SK-N-SH (cell line): ENCODE measurements around the gene LIPH. TPM values are rescaled to one million over a fixed set of nuclear protein-coding genes. Genes with fewer than 3 reads are reported as not detected.
A peak's percentile ranks its signal among the peaks of the same experiment; 100 is the strongest.
"Not testable (repeated sequence)": the region's sequence is repeated elsewhere in the genome, so short reads cannot be mapped to it uniquely, and the experiment has no call there.

ENCODE experiments used
- CTCF ChIA-PET: fragments of 300-600, 350-600 bp; formaldehyde crosslinking; extraction: SDS; loops from one replicate; lab custom pipeline; 2021; lab: Yijun Ruan, JAX
- POLR2A ChIA-PET: fragments of 350-600 bp; sonication (Branson Sonifier 250); formaldehyde crosslinking; extraction: SDS; loops from one replicate; lab custom pipeline; 2020; ENCODE audit warnings: antibody characterized with exemption, inconsistent platforms; lab: Yijun Ruan, JAX
- DNase-seq: peaks from one replicate; pipeline ENCODE4 v3.0.0; 2012
- H2AFZ ChIP-seq: fragments of 200-600 bp; sonication (generic); 2 replicates; pipeline ENCODE4 v1.8.1; 2016; ENCODE audit warnings: antibody characterized with exemption, mild to moderate bottlenecking, low read depth
- H3F3A ChIP-seq: fragments of 200-600 bp; sonication (generic); replicated peaks from 2 replicates; pipeline ENCODE3; 2016; ENCODE audit warnings: antibody characterized with exemption, mild to moderate bottlenecking; ENCODE audit not compliant: insufficient read depth
- H3K27ac ChIP-seq, 2 experiments: fragments of 200-500 bp in 1 of 2; fragments of 200-600 bp in 1 of 2; sonication (Bioruptor generic) in 1 of 2; sonication (generic), shearing (Covaris generic) in 1 of 2; 2 replicates each; pipeline versions ENCODE4 v1.5.1 to v1.6.1; 2014 to 2016; ENCODE audit warnings: low read depth in 2 of 2, inconsistent platforms in 1 of 2, low read length in 1 of 2, mild to moderate bottlenecking in 1 of 2, mixed read lengths in 1 of 2
- H3K27me3 ChIP-seq: fragments of 200-600 bp; sonication (generic), shearing (Covaris generic); 2 replicates; pipeline ENCODE4 v1.6.1; 2016; ENCODE audit warnings: mixed run types; ENCODE audit not compliant: insufficient read depth
- H3K36me3 ChIP-seq, 2 experiments: fragments of 200-500 bp in 1 of 2; fragments of 200-600 bp in 1 of 2; sonication (Bioruptor generic) in 1 of 2; sonication (generic) in 1 of 2; replicated peaks in 1 of 2; 2 replicates each; pipeline versions ENCODE3 to v1.5.1; 2014 to 2016; ENCODE audit warnings: low read length in 1 of 2, mild to moderate bottlenecking in 1 of 2; ENCODE audit not compliant: insufficient read depth in 2 of 2, control insufficient read depth in 1 of 2
- H3K4me1 ChIP-seq, 2 experiments: fragments of 200-500 bp in 1 of 2; fragments of 200-600 bp in 1 of 2; sonication (Bioruptor generic) in 1 of 2; sonication (generic), shearing (Covaris generic) in 1 of 2; 2 replicates each; pipeline versions ENCODE4 v1.5.1 to v1.6.1; 2014 to 2016; ENCODE audit warnings: low read depth in 1 of 2, low read length in 1 of 2, mixed run types in 1 of 2; ENCODE audit not compliant: insufficient read depth in 2 of 2, control insufficient read depth in 1 of 2
- H3K4me2 ChIP-seq: fragments of 200-600 bp; sonication (generic), shearing (Covaris generic); 2 replicates; pipeline ENCODE4 v1.6.1; 2017; ENCODE audit warnings: mixed run types
- H3K4me3 ChIP-seq, 2 experiments: fragments of 200-500 bp in 1 of 2; fragments of 200-600 bp in 1 of 2; sonication (Bioruptor generic) in 1 of 2; sonication (generic), shearing (Covaris generic) in 1 of 2; 2 replicates each; pipeline versions ENCODE4 v1.5.1 to v1.8.1; 2014 to 2016; ENCODE audit warnings: low read depth in 2 of 2, inconsistent platforms in 1 of 2, low read length in 1 of 2, mild to moderate bottlenecking in 1 of 2, mixed read lengths in 1 of 2, moderate library complexity in 1 of 2
- H3K79me2 ChIP-seq: fragments of 200-600 bp; sonication (generic); 2 replicates; pipeline ENCODE4 v1.8.1; 2017; ENCODE audit warnings: mild to moderate bottlenecking; ENCODE audit not compliant: insufficient read depth
- H3K9ac ChIP-seq: fragments of 200-600 bp; sonication (generic); 2 replicates; pipeline ENCODE4 v1.6.1; 2017; ENCODE audit warnings: mixed run types
- H3K9me2 ChIP-seq: fragments of 200-600 bp; sonication (generic); 2 replicates; pipeline ENCODE4 v1.6.1; 2017; ENCODE audit warnings: mixed run types
- H3K9me3 ChIP-seq: fragments of 200-600 bp; sonication (generic); 2 replicates; pipeline ENCODE4 v1.6.1; 2017; ENCODE audit warnings: mixed run types, mild to moderate bottlenecking, moderate library complexity
- H4K20me1 ChIP-seq: fragments of 200-600 bp; sonication (generic); 2 replicates; pipeline ENCODE4 v1.6.1; 2017; ENCODE audit warnings: mild to moderate bottlenecking, mixed run types; ENCODE audit not compliant: insufficient read depth
- ELF1 ChIP-seq: IDR thresholded peaks from 2 replicates; pipeline ENCODE4 v1.4.0; 2012
- GABPA ChIP-seq: IDR thresholded peaks from 2 replicates; pipeline ENCODE4 v1.4.0; 2012; ENCODE audit warnings: low read depth, mild to moderate bottlenecking
- MAX ChIP-seq: IDR thresholded peaks from 2 replicates; pipeline ENCODE4 v1.4.0; 2012; ENCODE audit warnings: low read depth
- POLR2AphosphoS5 ChIP-seq: IDR thresholded peaks from 2 replicates; pipeline ENCODE4 v1.6.1; 2012; ENCODE audit warnings: low read depth, low read length
- RAD21 ChIP-seq: IDR thresholded peaks from 2 replicates; pipeline ENCODE4 v1.6.1; 2012; ENCODE audit warnings: mild to moderate bottlenecking, low read length
- RCOR1 ChIP-seq: fragments of 150-350 bp; IDR thresholded peaks from 2 replicates; pipeline ENCODE4 v1.6.1; 2017; ENCODE audit warnings: antibody characterized with exemption, low read length
- RFX5 ChIP-seq: IDR thresholded peaks from 2 replicates; pipeline ENCODE4 v1.6.1; 2012; ENCODE audit warnings: mild to moderate bottlenecking, improper control_type of control experiment, low read length
- SMC3 ChIP-seq: IDR thresholded peaks from 2 replicates; pipeline ENCODE4 v1.6.1; 2012; ENCODE audit warnings: low read depth, low read length, improper control_type of control experiment
- TAF1 ChIP-seq: IDR thresholded peaks from 2 replicates; pipeline ENCODE4 v1.6.1; 2012; ENCODE audit warnings: low read depth, mild to moderate bottlenecking, low read length, moderate library complexity, borderline replicate concordance
- TCF12 ChIP-seq: IDR thresholded peaks from 2 replicates; pipeline ENCODE4 v1.4.0; 2012
- WGBS: methylation state at CpG from one replicate; pipeline ENCODE4 v1.1.6; 2017; ENCODE audit warnings: low lambda C conversion rate; 5-methylcytosine and 5-hydroxymethylcytosine counted together
- polyA plus RNA-seq, 3 experiments: library from polyadenylated mRNA; depleted of rRNA; stranded (reverse); fragments of >200 nt; gene quantifications; 2 replicates each; pipeline ENCODE4 v1.2.3, GENCODE V29; 2012
- TF ChIP-seq, protein P1 (sequence below): fragments of 200-600 bp; sonication (generic); IDR thresholded peaks from 2 replicates; pipeline ENCODE4 v1.6.1; 2017; ENCODE audit warnings: antibody characterized with exemption, mild to moderate bottlenecking, moderate library complexity

LIPH gene
- polyA plus RNA-seq, 1 of the 3 experiments (the other 2 are of a cell fraction): not detected

GRCh38 chr3:185582236-185582635 lies 29.8 kb upstream of the LIPH start:
- Histone ChIP-seq H3K9me2 (no peaks in the 10 kb centered on the region), H3K79me2 (peaks cover 11% of the 10 kb centered on the region), H2AFZ (no peak overlapping the region), H3K4me2 (no peak overlapping the region), H3F3A (no peaks in the 10 kb centered on the region), H3K9ac (no peak overlapping the region), H3K4me1 (peaks cover 4 to 12% of the 10 kb centered on the region in 2 experiments; a peak in 2 of 4 replicates), H3K36me3 (no peaks in the 10 kb centered on the region), H3K9me3 (no peaks in the 10 kb centered on the region), H3K4me3 (no peak overlapping the region), H3K27ac (no peak overlapping the region), H3K27me3 (no peaks in the 10 kb centered on the region), H4K20me1 (no peaks in the 10 kb centered on the region)
- WGBS: 58% methylated on average over 3 of the region's 3 CpGs
- CTCF ChIA-PET: no interaction called here
- DNase-seq: no peak
- POLR2A ChIA-PET: no interaction called here
- TF ChIP-seq RFX5 (no peak), TAF1 (no peak), POLR2AphosphoS5 (no peak), RCOR1 (no peak), GABPA (no peak), TCF12 (no peak), RAD21 (no peak), ELF1 (no peak), MAX (no peak)

DNA sequence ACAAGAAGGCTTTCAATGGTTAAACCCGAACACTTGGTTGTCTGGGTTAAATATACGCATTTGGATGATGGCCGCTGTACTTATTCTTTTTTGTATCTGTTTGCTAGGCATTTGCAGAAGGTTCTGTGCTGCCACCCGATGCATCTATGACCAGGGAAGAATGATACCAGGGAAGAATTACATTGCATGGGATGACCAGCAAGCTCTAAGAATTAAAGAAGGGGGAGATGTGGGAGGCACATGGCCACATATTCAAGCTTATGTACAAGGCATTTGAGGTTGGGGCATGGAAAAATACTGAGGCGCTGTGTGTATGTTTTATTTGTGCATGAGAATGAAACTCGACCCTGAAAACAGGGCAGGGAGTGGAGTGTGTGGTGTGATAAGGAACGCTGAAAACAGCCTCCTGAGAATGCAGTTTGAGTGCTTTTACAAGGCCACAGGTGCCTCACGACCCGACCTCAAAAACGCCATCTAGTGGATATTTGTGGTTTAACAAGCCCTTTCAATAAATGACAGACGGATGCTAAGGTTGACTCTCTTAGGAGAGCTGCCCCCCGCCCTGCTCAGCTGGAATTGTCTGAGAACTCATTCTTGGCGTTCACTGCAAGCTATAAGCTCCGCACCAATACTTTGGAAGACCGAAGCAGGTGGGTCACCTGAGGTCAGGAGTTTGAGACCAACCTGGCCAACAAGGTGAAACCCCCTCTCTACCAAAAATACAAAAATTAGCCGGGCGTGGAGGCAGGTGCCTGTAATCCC lies 22.9 kb upstream of the LIPH start:
- H3K36me3 ChIP-seq, H2AFZ ChIP-seq, H3K4me2 ChIP-seq, H3F3A ChIP-seq, H3K9ac ChIP-seq, H3K9me2 ChIP-seq, H3K9me3 ChIP-seq, H3K27me3 ChIP-seq, H3K4me1 ChIP-seq, H4K20me1 ChIP-seq, H3K79me2 ChIP-seq, H3K4me3 ChIP-seq, H3K27ac ChIP-seq: not testable (repeated sequence)
- peak; percentile 43 for DNase-seq
- ChIA-PET CTCF (interaction anchor here (0.7 to 4.2 kb wide), 24 partner anchors 10 to 353 kb away, joined by 3 to 36 read pairs (median 4); partner anchors contain the start of gene SENP2), POLR2A (interaction anchor here (0.7 kb wide), 1 partner anchor 11 kb away, joined by 3 read pairs; the partner anchor contains the start of gene SENP2)
- 27% methylated on average over 17 of the region's 17 CpGs for WGBS
- TF ChIP-seq RAD21: peak; percentile 37; the same call in 1 of the 2 replicates
- TF ChIP-seq, protein P1, sequence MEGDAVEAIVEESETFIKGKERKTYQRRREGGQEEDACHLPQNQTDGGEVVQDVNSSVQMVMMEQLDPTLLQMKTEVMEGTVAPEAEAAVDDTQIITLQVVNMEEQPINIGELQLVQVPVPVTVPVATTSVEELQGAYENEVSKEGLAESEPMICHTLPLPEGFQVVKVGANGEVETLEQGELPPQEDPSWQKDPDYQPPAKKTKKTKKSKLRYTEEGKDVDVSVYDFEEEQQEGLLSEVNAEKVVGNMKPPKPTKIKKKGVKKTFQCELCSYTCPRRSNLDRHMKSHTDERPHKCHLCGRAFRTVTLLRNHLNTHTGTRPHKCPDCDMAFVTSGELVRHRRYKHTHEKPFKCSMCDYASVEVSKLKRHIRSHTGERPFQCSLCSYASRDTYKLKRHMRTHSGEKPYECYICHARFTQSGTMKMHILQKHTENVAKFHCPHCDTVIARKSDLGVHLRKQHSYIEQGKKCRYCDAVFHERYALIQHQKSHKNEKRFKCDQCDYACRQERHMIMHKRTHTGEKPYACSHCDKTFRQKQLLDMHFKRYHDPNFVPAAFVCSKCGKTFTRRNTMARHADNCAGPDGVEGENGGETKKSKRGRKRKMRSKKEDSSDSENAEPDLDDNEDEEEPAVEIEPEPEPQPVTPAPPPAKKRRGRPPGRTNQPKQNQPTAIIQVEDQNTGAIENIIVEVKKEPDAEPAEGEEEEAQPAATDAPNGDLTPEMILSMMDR: peak; percentile 64
- TF ChIP-seq SMC3: peak; percentile 33; the same call in 1 of the 2 replicates
